ENCODE data around the gene AGPAT4. TPM values are rescaled to one million over a fixed set of nuclear protein-coding genes. Genes with fewer than 3 reads are reported as not detected.
A peak's percentile ranks its signal among the peaks of the same experiment; 100 is the strongest.

AGPAT4 gene
- total RNA-seq, 1 experiment from 2014 or later, result 5.8 TPM

- no peak overlapping the region for H3K4me3 ChIP-seq
- peak; percentile 17 for DNase-seq
- H3K36me3 ChIP-seq, result no peaks in the 10 kb centered on the region
- no peaks in the 10 kb centered on the region for H3K9me3 ChIP-seq
- H3K27me3 ChIP-seq, result no peaks in the 10 kb centered on the region
These were observed 120.8 kb downstream of the AGPAT4 start for GRCh38 chr6:161152907-161153662.

GRCh38 chr6:161152527-161152862, 121.4 kb downstream of the AGPAT4 start:
- Histone ChIP-seq H3K36me3 (no peaks in the 10 kb centered on the region), H3K9me3 (no peaks in the 10 kb centered on the region), H3K4me3 (no peak overlapping the region), H3K27me3 (no peaks in the 10 kb centered on the region)
- no peak for DNase-seq

DNA sequence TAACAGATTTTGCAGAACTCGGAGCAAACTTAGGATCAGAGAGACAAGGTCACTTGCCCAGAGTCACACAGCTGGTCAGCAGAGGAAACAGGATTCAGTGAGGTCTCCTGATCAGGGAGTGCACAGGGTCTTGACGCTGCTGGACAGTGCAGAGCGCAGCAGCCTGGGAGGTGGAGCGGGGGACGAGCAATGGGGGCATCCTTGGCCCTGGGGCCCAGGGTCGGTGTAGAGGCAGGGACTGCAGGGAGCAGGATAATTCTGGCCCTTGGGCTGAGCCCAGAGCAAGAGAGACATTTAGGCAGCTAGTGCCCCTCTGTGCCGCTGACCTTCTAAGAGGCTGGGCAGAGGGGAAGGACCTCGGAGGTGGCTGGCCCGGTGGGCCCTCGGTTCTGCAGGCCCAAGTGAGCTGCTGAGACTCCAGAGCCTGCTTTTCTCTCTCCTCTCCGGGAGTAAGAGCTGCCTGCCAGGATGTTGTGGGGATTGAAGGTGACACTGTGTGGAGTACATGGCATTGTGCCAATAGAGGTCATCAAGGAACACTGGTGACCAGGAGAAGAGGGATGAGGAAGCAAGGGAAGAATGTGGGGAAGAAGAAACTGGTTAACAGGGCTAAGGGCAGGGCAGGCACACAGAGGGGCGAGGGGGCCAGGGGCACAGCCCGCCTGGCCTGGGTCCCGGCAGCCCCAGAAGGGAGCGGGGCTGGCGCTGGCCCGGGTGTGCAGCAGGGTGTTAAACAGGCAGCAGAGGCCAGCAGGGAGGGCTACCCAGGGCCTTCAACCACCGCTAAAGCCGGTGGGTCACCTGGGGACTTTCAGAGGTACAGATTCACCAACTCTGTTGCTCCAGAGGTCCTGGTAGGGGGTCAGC, 122.0 kb downstream of the AGPAT4 start:
- DNase-seq, result no peak
- no peaks in the 10 kb centered on the region for H3K27me3 ChIP-seq
- H3K4me3 ChIP-seq, result no peak overlapping the region
- no peaks in the 10 kb centered on the region for H3K9me3 ChIP-seq
- no peaks in the 10 kb centered on the region for H3K36me3 ChIP-seq

GRCh38 chr6:161151059-161151645, 122.7 kb downstream of the AGPAT4 start:
- Histone ChIP-seq H3K36me3 (no peaks in the 10 kb centered on the region), H3K4me3 (no peak overlapping the region), H3K27me3 (no peaks in the 10 kb centered on the region), H3K9me3 (no peaks in the 10 kb centered on the region)
- DNase-seq, result no peak

DNA sequence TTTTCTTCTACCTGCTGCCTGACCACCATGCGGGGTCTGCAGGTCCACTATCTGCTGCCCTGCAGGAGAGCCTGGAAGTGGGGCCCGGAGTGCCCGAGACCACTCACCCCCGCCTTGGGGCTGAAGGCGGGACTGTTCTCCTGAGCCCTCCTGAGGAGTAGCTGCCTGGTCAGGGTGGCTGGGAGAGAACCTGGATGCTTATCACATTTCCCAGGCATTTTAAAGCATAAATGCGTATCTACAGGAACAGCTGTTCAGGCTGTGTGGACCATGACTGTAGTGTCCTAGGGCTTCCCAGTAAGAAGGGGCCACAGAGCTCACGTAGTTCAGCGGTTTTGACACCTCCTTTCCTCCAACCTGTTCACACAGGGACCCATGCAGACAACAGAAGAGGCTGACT, 123.3 kb downstream of the AGPAT4 start:
- no peaks in the 10 kb centered on the region for H3K9me3 ChIP-seq
- no peaks in the 10 kb centered on the region for H3K36me3 ChIP-seq
- H3K4me3 ChIP-seq, result no peak overlapping the region
- H3K27me3 ChIP-seq, result no peaks in the 10 kb centered on the region
- no peak for DNase-seq

DNA sequence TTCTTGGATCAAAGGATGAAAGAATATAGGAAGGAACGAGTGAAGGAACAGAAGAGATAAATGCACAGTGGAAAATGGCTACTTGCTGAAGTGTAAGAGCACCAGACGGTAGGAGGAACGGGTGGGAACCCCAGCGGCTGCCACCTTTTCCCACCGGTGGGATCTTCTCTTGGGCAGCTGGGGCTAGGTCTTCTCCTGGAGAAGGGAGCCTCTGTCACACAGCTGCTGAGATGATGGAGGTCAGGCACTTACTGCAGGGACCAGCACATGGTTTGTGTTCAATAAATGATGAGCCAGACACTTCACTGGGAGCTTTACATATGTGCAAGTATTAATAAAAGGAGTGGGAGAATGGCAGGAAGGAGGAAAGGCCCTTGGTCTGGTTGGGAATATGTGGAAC, 123.7 kb downstream of the AGPAT4 start:
- no peaks in the 10 kb centered on the region for H3K36me3 ChIP-seq
- H3K9me3 ChIP-seq, result no peaks in the 10 kb centered on the region
- no peaks in the 10 kb centered on the region for H3K27me3 ChIP-seq
- no peak overlapping the region for H3K4me3 ChIP-seq
- no peak for DNase-seq

GRCh38 chr6:161143663-161144430, 130.0 kb downstream of the AGPAT4 start:
- H3K9me3 ChIP-seq, result no peaks in the 10 kb centered on the region
- DNase-seq, result no peak
- H3K4me3 ChIP-seq, result no peak overlapping the region
- H3K27me3 ChIP-seq, result no peaks in the 10 kb centered on the region
- H3K36me3 ChIP-seq, result no peaks in the 10 kb centered on the region

GRCh38 chr6:161142957-161143296, 130.9 kb downstream of the AGPAT4 start:
- DNase-seq, result no peak
- H3K36me3 ChIP-seq, result no peaks in the 10 kb centered on the region
- H3K4me3 ChIP-seq, result no peak overlapping the region
- no peaks in the 10 kb centered on the region for H3K27me3 ChIP-seq
- H3K9me3 ChIP-seq, result no peaks in the 10 kb centered on the region

DNA sequence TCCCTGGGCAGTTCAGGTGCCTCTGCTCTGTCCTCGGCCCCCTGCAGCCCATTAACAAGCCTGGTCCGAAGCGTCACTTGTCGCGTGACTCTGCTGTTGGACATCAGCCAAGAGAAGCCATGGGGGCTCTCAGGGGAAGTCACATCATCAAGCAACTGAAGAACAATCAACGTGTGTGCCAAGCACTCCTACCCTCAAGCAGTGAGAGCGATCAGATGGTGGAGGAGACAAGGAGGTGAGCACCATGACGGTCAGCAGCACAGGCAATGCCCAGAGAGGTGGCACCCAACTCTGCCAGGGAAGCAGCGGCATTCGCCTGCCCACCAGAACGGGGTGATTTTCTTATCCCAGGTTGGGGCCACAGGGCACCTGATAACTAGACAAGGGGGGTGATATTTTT, 132.7 kb downstream of the AGPAT4 start:
- H3K36me3 ChIP-seq, result no peaks in the 10 kb centered on the region; the same call in 1 of the 2 replicates
- no peaks in the 10 kb centered on the region for H3K9me3 ChIP-seq
- H3K4me3 ChIP-seq, result no peak overlapping the region
- no peaks in the 10 kb centered on the region for H3K27me3 ChIP-seq
- no peak for DNase-seq

DNA sequence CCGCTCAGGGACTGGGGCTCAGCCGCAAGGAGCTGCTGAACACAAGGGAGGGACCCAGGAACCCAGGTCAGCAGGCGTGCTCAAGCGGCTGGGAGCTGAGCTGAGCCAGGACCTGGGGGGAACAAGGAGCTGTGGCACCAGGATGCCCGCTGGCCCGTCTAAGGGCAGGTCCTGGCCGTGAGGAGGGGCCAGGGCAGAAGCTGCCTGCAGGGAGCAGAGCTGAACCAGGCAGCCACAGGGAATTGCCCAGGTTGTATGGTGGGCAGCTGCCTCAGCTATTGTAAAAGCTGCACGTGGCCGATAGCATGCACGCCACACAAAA, 133.3 kb downstream of the AGPAT4 start:
- Histone ChIP-seq H3K36me3 (no peaks in the 10 kb centered on the region; the same call in 1 of the 2 replicates), H3K27me3 (no peaks in the 10 kb centered on the region), H3K4me3 (no peak overlapping the region), H3K9me3 (no peaks in the 10 kb centered on the region)
- DNase-seq, result no peak

- Histone ChIP-seq H3K4me3 (no peak overlapping the region), H3K9me3 (no peaks in the 10 kb centered on the region), H3K27me3 (no peaks in the 10 kb centered on the region), H3K36me3 (no peaks in the 10 kb centered on the region; the same call in 1 of the 2 replicates)
- DNase-seq, result peak; percentile 20
These were observed 133.9 kb downstream of the AGPAT4 start for GRCh38 chr6:161139766-161140553.

DNA sequence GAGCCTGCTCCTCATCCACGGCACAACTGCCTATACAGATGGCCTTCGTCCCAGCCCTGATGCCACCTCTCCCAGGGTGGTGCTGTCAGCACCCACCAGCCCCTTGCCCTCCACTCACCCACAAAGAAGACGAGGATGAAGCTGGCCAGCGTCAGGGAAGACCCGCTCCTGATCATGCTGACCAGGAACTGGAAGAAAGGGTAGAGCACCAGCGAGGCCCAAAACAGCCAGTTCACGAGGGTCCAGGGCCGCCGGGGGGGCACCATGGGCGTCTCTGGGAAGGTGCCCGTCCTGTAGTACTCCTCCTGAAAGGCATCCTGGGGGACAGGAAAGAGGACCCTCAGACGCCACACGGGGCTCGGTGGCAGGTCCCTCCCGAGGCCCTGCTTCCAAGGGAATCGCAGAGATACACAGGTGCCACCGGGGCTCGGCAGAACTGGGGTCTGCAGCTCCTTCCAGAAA, 134.5 kb downstream of the AGPAT4 start:
- H3K4me3 ChIP-seq, result no peak overlapping the region
- no peaks in the 10 kb centered on the region for H3K9me3 ChIP-seq
- no peak for DNase-seq
- H3K27me3 ChIP-seq, result no peaks in the 10 kb centered on the region
- no peaks in the 10 kb centered on the region; the same call in 1 of the 2 replicates for H3K36me3 ChIP-seq

DNA sequence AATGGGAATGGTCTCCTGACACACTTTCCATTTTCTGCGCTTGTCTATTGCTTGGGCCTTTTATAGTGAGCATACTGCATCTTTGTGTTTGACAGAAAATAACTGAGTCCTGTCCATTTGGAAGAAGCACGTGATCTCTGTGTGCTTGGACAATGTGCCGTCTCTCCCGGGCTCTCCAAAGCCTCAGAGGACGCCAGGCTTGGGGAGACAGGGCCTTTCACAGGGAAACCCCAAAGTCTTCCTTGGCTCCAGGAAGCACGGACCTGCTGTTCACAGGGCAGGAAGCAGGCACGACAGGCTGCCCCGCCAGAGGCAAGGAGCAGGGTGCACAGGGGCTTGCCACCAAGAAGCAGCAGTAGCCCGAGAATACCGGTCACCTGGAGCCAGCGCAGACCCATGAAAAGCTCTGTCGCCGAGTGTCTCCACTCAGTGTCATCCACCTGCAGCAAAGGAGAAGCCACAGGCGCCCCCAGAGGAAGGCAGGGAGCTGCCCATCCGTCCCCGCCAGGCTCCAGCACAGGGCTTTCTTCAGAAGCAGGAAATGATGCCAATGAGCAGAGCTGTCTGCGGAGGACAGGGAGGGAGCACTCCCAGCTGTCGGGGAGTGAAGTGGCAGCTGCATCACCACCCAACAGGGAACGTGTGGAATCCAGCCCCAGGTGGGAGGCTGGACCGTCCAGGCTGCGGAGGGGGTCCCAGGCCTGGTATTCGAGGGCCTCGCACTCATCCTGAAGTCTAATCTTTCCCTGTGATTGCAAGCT, 135.1 kb downstream of the AGPAT4 start:
- Histone ChIP-seq H3K9me3 (no peaks in the 10 kb centered on the region), H3K27me3 (no peaks in the 10 kb centered on the region), H3K4me3 (no peak overlapping the region), H3K36me3 (no peaks in the 10 kb centered on the region; the same call in 1 of the 2 replicates)
- DNase-seq, result no peak

GRCh38 chr6:161137839-161138542, 135.9 kb downstream of the AGPAT4 start:
- no peak for DNase-seq
- Histone ChIP-seq H3K27me3 (no peaks in the 10 kb centered on the region), H3K4me3 (no peak overlapping the region)

GRCh38 chr6:161137320-161137719, 136.5 kb downstream of the AGPAT4 start:
- Histone ChIP-seq H3K9me3 (no peaks in the 10 kb centered on the region), H3K4me3 (no peak overlapping the region), H3K36me3 (peaks cover 5% of the 10 kb centered on the region; the same call in 1 of the 2 replicates), H3K27me3 (no peaks in the 10 kb centered on the region)
- no peak for DNase-seq

More at GRCh38 chr6:161137839-161138542, 135.9 kb downstream of the AGPAT4 start:
- no peaks in the 10 kb centered on the region for H3K9me3 ChIP-seq
- H3K36me3 ChIP-seq, result no peaks in the 10 kb centered on the region; the same call in 1 of the 2 replicates

Data from MG63 (cell line).